ENCODE data around the gene LHX8.
"Not testable (repeated sequence)": the region's sequence is repeated elsewhere in the genome, so short reads cannot be mapped to it uniquely, and the experiment has no call there.

LHX8 gene

DNA sequence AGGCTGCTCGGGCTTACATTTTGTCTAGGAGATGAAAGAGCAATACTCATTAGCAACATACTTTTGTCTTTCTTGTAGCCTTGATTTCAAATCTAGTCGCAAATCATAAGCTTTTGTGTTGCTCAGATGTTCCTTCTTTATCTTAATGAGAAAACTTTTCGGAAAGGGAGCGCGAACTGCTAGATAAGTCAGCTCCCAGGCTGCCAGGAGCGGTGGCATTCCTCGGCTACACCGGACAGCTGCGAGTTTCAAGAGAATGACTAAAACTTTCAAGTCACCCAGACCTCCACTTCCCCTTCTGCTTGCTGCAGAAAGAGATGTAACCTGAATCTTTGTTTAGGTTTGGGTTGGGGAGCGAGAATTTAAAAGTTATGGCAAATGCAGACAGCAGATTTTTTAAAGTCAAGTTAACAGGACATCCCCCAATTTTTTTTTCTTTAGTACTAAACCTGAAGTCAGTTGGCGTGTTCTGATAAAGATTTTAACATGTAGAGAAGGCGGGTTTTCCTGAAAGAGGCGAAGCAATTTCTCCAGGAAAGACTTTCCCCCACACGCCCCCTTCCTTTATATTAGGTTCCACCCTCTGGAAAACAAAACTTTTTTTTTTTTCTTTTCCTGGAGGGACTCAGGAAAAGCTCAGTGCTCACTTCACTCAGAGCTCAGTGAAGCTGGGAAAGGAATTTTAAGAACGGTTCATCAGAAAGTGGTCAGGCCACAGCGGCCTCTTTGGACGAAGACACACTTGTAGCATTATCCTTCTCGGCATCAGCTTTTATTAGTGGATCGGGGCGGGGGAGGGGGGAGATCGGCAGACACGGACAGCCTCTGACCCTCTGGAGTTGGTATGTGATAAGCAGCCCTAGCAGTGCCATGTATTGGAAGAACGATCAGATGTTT is at the start of gene LHX8:
Gene LHX8, plus strand, starts transcription at position 639 of the 897 bp plus-strand sequence. CDS start 2,227 bp downstream, outside the sequence.
- DNase-seq (ENCODE audit: low read depth, low spot score) = peak; percentile 20

DNA sequence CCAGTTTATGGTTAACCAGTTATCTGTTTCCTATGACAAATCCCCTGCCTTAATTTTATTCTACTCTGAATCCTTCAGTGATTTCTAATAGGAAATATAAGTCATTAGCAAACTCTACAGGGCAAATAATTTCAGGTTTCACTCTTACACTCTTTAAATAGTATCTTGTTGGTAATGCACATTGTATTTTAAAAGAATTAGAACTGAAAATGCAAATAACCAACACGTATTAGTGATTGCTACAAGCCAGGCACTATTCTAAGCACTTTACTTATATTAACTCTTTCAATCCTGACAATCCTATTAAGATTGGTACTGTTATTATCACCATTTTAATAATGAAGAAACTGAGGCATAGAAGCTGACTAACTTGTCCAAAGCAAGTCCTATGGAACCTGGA is 48.3 kb upstream of the LHX8 start:
- DNase-seq (ENCODE audit: low read depth, low spot score) = no peak

DNA sequence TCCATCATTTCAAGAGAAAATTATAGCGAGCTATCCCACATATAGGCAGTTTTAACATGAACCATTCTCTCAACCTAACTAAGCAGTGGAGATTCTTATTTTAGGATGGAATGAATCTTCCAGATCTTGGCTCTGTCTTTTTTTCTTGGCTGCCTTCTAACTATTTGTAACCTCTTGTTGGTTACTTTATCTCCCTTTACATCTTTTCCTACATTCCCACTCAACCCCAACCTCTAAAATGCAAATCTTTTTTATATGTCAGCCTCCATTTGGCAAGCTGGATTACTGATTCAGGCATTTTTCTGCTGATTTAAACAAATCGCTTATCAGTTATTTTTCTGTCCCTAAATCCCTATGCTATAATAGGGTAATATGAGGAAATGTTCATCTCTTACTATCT is 46.9 kb upstream of the LHX8 start:
- no peak for DNase-seq (ENCODE audit: low read depth, low spot score)

DNA sequence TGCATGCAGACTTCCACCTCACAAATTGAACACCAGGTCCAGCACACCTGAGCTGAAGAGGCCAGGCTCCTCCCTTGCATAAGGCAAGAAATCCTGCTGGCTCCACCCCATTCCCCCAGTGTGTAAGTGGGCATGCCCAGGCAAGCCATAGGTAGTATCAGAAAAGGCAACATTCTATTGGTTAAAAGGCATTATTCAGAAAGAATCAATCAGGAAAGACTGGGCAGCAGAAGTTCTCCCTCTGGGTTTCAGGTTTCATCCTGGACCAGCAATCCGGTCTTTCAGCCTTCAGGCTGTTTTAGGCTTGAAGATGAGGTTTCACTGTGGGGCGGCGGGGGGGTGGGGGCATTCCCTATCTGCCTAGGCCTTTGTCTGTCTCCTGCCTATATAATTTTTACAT is 42.0 kb upstream of the LHX8 start:
- no peak for DNase-seq (ENCODE audit: low read depth, low spot score)

DNA sequence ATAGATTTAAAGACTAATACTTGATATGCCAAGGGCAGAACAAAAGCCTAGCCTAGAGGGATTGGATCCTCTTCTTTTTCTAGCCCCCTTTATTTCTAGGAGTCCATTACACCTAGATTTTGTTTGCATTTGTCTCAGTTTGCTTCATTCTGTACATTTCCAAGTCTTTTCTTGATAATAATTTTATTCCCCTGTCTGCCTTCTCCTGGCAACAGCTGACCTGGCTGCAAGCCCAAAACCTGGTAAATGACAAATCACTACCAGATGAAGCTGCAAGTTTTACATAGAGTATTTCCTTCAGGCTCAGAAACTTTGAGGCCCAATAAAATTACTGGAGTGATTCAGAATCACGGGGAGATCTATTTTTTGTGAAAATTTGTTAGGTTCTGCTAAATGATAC is 36.5 kb upstream of the LHX8 start:
- DNase-seq (ENCODE audit: low read depth, low spot score) = peak; percentile 59

DNA sequence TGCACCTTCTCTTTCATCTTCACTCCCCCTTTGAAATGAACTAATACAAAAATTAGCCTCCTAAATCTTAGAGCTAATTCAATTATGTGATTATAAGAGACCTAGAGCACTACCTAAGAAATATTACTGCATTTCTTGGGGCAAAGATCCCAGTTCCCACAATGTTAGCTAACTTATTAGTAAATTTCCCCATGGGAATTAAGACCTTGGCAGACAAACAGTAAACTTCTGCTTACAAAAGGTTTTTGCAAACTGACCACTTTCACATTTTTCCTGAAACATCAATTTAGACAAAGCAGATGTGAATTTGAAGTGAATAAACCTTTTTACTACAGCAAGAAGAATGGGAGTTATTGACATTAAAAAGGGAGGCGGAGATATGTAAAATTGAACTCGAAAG is 34.6 kb upstream of the LHX8 start:
- DNase-seq (ENCODE audit: low read depth, low spot score) = no peak

DNA sequence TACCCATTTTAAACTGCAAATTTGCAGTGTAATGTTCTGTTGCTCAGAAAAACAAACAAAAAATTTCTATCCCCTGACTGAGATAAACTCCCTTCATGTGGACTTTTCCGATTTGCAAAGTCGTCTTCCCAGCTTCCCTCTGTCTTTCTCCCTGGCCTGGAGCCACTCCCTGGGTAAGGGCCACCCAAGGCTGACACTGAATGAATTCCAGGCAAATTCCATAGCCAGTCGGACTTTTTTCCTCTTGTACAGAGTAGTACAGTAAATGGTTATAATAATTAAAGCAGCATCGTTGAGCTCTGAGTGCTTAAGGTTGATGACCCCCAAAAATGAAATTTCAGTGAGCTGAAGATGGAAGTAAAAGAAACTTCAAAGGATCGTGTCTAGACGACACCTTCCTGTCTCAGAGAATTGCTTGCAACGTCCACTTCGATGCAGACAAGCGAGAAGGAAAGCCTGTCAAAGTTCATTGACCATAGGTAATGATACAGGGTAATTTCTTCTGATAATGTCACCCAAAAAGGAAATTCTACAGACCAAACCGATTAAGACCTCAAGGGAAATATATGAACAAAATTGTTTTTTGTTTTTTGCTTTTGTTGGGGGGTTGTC is 33.6 kb upstream of the LHX8 start:
- no peak for DNase-seq (ENCODE audit: low read depth, low spot score)

DNA sequence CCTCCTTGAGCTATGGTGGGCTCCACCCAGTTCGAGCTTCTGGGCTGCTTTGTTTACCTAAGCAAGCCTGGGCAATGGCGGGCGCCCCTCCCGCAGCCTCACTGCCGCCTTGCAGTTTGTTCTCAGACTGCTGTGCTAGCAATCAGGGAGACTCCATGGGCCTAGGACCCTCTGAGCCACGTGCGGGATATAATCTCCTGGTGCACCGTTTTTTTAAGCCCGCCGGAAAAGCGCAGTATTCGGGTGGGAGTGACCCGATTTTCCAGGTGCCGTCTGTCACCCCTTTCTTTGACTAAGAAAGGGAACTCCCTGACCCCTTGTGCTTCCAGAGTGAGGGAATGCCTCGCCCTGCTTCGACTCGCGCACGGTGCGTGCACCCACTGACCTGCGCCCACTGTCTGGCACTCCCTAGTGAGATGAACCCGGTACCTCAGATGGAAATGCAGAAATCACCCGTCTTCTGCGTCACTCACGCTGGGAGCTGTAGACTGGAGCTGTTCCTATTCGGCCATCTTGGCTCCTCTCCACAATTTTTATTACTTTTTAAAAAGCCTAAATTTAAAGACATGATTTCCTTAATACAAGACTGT is 21.7 kb upstream of the LHX8 start:
- DNase-seq (ENCODE audit: low read depth, low spot score) = not testable (repeated sequence)

DNA sequence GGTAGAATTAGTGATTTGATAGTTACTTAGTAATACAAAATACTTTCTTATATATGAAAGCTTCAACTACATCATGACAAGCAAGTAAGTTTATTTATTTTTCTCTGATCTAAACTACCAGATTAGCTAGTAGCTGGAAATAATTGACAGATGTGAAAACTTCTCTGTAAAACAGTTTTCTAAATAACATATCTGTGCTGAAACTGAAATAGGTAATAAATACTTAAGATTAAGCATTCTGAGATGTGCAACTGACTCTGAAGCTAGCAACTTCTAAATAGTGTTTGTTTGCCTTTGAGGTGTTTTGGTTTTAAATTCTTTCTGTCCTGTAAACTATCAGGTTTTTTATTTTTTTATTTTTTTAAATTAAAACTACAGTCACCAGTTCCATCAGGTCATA is 18.5 kb upstream of the LHX8 start:
- DNase-seq (ENCODE audit: low read depth, low spot score) = no peak

DNA sequence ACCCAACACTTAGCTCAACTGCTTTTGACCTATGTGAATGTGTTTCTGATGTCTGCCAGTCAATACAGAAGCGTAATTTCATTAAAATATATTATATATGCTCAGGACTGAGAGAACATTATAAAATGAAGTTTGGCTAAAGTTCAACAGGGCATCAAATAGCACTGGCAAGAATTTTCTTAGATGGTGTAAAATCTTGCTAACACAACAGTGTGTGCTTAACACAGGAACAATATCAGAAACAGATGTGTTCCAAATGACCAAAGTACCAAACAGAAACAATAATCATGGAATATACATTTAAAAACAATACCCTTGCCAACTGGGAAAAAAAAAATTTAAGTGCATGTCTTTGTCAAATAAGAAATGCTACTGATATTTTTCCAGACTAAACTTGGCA is 10.4 kb upstream of the LHX8 start:
- DNase-seq (ENCODE audit: low read depth, low spot score) = no peak

DNA sequence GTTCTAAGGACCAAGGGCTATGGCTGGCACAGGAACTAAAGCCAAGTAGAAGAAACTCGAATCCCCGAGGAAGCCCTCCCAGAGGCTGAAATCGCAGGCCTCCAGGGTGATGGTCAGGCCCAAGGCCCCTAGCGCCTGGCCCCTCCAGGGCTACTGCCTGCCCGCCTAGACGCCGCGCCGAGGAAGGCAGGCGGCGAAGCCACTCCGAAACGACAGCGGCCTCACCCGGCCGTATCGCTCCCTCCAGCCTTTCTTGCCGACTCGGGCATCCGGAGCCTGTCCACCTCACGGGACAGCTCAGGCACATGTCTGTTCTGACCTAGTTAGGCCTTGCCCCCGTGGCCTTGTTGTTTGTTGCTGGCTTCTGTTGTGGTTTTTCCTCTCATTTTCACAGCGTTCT is 9.7 kb upstream of the LHX8 start:
- DNase-seq (ENCODE audit: low read depth, low spot score) = no peak

DNA sequence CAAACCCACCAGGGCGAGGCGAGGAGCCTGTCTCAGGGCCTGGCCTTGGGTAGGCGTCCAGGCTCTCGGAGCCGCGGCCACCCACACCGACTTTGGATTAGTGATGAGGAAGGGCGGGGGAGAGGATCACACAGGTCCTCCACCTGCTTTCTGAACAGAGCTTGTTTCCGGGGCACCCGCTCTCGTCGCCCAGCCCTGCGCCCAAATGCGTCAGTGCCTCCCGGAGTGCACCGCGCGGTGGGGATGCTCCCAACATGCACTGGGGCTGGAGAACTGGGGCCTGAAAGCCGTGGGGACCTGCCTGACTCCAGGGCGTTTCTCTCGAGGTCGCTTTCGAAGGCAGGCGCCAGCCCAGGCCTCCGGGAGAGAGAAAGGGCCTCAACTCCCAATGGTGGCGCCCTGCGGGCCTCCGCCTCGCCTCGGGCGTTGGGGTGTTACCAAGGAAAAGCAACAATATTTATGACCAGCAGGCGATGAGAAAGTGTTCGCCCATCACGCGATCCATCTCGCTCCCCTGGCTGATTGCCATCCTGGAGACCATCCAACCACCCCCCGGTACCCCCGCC is 8.9 kb upstream of the LHX8 start:
- no peak for DNase-seq (ENCODE audit: low read depth, low spot score)

DNA sequence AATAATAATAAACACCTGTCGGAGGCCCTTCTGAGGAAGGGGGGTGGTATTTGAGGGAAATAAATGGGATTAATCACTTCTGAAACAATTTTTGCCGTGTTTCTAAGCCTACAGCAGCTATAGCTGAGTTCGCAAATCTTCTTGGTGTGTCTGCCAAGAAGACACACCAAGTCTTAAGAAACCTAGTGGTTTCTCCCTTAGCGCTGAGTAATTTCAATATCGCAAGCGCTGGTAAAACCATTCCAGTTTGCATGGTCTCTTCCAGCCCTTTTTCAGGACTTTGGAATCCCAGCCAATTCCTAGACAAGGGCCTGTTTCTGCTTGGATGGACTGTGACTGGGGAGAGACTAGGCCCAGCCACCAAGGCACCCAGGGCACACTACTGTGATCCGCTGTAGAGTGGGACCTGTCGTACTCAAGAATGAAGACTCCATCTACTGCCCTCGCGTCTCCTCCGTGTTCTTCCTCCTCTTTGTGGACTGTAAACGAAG is 7.5 kb upstream of the LHX8 start:
- no peak for DNase-seq (ENCODE audit: low read depth, low spot score)

DNA sequence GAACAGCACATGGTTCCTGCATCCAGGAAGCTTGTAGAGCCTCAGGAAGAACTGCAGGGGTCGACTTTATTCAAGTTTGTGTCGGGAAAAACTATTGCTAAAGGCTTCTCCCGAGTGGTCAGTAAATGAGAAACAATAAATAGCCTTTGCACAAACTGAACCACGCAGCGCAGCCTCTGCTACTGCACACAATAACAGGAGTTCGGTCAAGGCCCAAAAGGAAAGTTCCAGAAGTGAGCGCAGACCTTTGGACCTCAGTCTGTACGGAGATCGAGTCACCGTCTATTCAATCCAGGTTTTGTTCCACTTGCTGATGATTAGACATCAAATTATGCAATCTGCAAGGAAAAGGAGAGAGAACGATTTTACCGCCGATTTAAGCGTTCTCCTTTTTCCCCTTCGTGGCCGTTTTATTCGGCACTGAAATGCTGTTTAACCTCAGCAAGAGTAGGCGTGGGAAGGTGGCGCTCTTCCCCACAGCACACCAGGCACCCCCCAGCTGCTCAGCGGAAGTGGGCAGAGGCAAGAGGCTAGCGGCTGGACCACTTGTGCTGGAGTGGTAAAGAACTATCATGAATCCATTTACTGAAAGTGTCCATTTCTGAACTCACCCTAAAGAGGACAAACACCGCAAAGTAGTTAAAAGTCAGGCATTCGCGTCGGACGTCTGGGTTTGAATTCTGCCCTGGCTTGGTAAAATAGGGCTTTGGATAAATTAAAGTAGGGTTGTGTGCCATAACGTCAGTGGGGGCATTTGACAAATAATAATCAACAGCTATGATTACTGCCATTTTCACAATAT is 6.1 kb upstream of the LHX8 start:
- no peak for DNase-seq (ENCODE audit: low read depth, low spot score)

DNA sequence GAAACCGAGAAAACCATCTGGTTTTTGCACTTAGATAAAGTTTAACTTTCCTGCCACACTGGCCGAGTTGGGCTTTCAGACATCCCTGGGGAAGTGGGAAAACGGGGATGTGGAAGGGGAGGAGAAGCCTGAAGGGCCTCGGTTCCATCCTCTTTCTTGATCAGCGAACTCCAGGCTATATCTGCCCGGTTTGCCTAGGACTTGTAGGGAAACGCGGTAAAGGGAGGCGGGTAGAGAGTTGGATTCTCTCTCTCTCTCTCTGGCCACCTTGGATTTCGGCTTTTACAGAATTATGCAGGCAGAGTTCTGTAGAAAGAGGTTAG is 4.6 kb upstream of the LHX8 start:
- DNase-seq (ENCODE audit: low read depth, low spot score) = no peak

DNA sequence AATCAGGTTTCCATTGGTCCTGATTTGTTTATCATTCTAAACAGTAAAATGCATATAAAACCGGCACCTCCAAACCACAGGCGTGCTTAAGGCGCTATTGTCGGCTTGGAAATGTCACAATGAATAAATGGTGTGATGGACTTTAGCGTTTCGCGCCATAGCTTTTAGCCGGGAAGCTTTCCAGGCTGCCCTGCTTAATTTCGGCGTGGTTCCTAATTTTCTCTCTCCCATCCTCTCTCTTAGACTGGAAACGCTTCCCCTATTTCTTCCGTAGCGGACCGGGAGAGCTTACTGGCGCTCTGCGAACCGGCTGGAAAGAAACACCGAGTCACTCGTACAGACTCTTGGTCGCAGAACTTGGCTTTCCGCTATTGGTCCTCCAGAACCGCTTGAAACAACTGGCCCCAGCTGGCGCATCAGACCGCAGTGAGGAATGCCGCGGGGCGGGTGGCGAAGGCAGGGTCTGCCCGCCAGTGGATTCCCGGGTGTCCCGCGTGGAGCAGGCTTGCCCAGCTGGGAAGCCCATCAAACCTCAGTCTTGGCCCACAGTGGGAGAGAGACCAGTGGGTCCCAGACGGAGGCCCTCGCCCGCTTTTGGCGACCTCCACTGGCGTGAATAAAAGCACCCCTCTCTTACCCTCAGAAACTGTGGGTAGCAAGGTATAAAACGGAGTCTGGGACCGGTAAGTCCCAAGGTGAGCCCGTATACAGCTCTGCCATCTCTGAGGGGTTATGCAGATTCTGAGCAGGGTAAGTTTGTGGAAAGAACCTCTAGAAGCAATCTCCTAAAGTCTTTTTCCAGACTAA is 4.0 kb upstream of the LHX8 start:
- no peak for DNase-seq (ENCODE audit: low read depth, low spot score)

DNA sequence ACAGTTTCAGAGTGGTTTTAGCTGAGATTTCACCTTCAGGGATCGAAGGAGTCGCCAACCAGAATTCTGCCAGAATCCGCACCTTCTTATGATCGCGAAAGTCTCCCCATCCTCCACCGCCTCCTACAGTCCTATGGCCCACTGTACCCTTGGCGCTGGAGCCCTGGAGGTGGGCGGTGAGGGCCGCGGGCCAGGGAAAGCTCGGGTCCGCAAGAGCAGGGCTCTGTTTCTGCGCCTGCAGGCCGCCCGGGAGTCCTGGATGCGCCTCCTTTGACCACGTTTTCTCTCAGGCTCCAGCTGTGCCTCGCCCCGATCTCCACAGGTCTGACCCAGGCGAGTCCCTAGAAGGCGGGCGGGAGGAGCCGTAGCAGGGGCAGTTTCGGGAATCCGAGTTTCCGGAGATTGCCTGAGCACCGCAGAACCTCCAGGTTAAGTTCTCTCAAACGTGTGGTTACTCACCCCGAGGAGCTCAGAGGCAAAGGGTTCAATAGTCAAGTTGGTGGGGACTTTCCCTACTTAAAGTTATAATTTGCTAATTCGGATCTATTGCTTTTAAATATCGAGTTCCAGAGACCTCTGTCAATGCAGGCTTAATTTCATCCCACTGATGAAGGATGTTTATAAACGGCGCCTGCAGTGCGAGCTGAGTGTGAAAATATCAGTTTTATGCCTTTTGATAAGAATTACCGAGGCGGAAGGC is 3.2 kb upstream of the LHX8 start:
- DNase-seq (ENCODE audit: low read depth, low spot score) = no peak

DNA sequence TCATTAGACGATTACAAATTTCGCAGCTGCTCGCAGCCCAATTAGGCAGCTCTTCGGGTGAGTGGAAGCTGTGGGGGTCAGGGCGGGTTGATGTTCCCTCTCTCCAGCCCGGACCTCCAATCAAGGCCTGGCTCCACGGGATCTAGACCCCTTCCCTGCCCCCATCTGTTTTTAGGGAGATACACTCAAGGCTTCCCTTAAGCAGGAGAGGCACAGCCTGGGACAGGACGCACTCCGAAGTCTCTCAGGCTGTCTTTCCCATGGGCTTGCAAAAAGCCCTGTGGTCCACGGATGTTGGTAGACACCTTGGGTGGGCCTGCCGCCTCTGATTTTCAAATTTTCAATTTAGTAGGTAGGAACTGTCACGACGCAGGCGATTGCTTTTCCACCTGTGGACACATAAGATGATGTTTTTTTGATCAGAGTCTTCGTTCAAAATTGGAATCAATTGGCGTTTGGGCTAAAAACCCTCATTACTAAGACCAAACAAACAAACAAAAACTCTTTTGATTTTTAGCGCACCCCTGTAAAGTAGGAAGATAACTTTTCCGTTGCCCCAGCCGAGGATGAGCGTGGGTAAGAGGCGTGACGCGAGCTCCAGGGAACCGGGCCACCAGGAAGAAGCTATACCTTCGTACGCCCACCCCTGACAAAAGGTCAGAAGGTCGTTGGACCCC is 2.5 kb upstream of the LHX8 start:
- no peak for DNase-seq (ENCODE audit: low read depth, low spot score)

DNA sequence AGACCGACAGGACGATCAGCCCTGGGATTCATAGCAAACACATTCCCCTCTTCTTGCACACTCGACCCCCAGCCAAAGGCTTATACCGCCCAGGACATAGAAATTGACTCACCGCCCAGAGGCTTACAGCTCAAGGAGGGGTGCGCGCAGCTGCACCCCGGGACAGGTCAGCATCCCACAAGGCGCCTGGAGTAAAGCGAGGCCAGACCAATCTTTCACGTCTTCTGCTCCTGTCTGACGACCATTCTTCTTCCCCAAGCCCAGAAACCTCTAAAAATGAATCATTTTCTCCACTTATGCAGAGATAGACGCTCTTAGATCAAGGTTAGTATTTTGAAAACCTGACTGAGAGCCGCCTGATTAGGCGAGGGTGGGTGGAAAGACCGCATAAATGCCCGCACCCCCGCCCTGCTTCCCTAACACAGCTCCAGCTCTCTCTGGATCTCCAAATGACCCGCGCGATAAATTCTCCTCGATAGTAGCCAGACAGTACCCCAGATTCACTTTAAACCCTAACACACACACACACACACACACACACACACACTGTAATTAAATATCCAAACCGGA is 1.9 kb upstream of the LHX8 start:
- no peak for DNase-seq (ENCODE audit: low read depth, low spot score)
